GM15510 (cell line): ENCODE measurements around the gene CSAD.

Experiments
- POLR2A ChIP-seq: IDR thresholded peaks from 3 replicates; pipeline ENCODE4 v1.6.1; 2011; ENCODE audit warnings: borderline replicate concordance; ENCODE audit not compliant: insufficient read length; ENCODE audit errors: extremely low read depth

The CSAD gene

DNA sequence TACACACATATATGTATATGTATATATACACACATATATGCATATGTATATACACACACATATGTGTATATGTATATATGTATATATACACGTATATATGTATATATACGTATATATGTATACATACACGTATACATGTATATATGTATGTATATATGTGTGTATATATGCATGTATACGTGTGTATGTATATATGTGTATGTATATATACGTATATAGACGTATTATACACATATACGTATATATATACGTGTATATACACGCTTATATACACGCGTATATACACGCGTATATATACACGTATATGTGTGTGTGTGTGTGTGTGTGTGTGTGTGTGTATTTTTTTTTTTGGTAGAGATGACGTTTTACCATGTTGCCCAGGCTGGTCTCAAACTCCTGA lies 33.1 kb downstream of the CSAD start:
- no peak for TF ChIP-seq POLR2A

- TF ChIP-seq POLR2A, result no peak
Observed at GRCh38 chr12:53147181-53147580, 33.5 kb downstream of the CSAD start.

DNA sequence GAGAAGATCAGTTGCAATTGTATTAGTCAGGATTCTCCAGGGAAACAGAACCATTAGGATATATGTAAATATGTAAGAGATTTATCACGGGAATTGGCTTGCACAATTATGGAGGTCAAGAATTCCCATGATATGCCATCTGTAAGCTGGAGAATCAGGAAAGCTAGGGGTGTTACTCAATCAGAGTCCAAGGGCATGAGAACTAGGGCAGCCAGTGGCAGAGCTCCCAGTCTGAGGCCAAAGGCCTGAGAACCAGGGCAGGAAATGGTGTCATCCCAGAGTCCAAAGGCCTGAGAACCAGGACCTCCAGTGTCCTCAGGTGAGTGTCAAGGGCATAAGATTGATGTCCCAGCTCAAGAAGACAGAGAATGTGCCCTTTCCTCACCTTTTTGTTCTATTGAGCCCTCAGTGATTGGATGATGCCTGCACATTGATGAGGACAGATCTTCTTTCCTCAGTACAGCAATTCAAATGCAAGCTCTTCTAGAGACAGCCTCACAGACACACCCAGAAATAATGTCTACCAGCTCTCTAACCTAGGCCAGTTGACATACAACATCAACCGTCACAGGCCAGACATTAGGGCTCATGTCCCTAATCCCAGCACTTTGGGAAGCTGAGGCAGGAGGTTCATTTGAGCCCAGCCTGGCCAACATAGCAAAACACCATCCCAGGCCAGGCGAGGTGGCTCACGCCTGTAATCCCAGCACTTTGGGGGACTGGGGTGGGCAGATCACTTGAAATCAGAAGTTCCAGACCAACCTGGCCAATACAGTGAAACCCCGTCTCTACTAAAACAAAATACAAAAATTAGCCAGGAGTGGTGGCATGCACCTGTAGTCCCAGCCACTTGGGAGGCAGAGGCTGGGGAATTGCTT lies 35.1 kb downstream of the CSAD start:
- TF ChIP-seq POLR2A, result no peak

- TF ChIP-seq POLR2A, result no peak
Observed at GRCh38 chr12:53143355-53143754, 37.4 kb downstream of the CSAD start.

GRCh38 chr12:53133722-53134121 lies 47.0 kb downstream of the CSAD start:
- no peak for TF ChIP-seq POLR2A

GRCh38 chr12:53131844-53132243 lies 48.9 kb downstream of the CSAD start:
- TF ChIP-seq POLR2A, result no peak

GRCh38 chr12:53128780-53129569 lies 51.8 kb downstream of the CSAD start:
- no peak for TF ChIP-seq POLR2A

- no peak for TF ChIP-seq POLR2A
Observed at GRCh38 chr12:53127169-53127568, 53.6 kb downstream of the CSAD start.

- no peak for TF ChIP-seq POLR2A
Observed at GRCh38 chr12:53124352-53124723, 56.4 kb downstream of the CSAD start.

GRCh38 chr12:53123578-53124351 lies 57.0 kb downstream of the CSAD start:
- TF ChIP-seq POLR2A, result no peak

- TF ChIP-seq POLR2A, result no peak
Observed at GRCh38 chr12:53122961-53123468, 57.7 kb downstream of the CSAD start.

DNA sequence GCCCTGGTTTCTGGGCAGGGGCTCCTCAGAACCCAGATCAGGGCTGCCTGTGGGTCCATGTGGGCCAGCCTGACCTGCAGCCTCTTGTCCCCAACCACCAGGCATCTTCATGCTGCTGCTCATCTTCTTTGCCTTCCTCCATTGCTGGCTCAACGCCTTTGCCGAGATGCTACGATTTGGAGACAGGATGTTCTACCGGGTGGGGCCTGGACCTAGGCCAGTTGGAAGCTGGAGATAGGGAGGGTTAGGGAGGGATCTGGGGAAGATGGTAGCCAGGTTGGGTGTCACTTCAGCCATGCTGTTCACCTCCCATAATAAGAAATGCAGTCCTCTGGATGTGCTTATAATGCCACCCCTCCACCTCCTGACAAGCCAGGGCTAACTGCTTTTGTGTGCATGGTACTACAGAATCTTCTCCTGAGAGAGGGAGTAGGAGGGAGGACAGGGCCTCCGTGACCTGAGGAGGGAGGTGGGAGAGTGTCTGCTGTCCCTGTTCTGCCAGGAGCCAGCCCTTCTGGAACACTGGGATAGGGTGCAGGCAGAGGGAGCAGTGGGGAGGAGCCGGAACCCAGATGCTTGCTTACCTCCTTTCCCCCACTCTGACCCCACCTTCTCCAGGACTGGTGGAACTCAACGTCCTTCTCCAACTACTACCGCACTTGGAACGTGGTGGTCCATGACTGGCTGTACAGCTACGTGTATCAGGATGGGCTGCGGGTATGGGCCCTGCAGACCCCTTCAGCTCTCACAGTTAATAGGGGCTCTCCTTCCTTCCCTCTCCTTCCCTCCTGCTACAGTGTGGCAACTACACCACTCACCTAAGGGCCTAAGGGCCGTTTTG lies 59.8 kb downstream of the CSAD start:
- no peak for TF ChIP-seq POLR2A

GRCh38 chr12:53118751-53119300 lies 61.9 kb downstream of the CSAD start:
- no peak for TF ChIP-seq POLR2A
